NCI-H526 treated with DMSO at 0.1 percent for 48 hours (cell line): Measurements from ENCODE around the gene FILIP1.
"Not testable (repeated sequence)": the region's sequence is repeated elsewhere in the genome, so short reads cannot be mapped to it uniquely, and the experiment has no call there.

Source experiments
- DNase-seq: peaks from one replicate; lab custom pipeline; 2025; lab: John Stamatoyannopoulos, UW

Gene FILIP1

DNA sequence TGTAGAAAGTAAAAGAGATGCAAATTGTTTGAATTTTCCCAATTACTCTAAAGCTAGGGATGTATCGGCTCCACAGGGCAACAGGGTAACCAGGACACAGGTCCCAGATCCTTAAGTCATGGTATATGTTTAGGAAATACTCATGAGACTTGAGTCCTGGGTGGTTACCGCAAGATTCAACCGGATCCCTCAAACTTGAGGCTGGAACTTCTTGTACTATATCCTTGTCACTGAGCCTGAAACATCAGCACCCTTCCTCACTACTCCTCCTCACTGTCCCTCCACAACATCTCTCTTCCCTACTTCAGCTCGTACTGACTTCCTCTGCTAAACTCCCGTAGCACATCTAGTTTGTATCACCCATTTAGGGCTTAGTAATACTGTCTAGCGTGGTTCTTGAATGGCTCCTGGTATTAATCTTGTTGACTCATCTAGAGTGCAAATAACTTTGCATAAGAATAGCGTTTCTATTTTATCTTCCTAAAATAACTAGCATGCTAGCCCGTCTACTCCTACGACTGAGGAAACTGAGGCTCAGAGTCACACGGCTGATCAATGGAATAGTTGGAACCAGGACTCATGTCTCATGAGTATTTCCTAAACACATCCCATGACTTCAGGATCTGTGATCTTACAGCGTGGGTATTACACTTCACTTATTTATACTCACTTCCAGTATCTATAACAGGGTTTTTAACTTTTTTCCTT, 72.1 kb downstream of the FILIP1 start:
- DNase-seq: no peak

DNA sequence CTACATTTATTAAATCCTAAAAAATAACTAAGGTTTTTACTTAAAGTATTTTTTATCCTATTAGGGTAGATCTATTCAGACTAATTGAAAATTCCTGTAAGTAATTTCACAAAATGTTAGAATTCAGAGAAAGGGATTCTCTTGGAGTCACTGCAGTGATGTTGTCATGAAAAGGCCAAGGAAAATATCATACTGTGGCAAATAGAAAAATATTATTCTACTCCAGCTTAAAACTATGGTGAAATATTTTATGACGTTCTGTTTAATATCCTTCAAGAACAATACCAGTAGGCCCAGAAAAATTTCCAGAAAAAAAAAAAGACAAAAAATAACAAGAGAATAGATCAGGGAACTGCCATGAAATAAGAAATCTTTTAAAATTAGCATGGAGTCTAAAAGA, 73.6 kb downstream of the FILIP1 start:
- DNase-seq: no peak

DNA sequence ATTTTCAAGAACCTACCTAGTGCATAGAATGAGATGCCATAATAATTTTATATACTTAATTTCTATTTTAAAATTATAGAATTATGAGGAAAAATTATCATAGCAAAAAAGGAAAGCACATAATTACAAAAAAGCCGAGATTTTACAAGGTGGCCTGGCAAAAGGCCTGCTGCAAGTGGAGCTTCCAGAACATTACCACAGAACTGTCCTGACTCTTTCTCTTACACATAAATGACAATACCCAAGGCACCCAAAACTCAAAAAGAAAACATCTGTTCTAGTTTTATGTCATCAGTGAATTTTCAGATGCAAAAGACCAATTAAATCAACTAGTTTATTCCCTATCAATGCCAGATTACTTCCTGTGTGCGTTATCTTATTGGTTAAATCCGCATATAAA, 74.2 kb downstream of the FILIP1 start:
- no peak for DNase-seq

DNA sequence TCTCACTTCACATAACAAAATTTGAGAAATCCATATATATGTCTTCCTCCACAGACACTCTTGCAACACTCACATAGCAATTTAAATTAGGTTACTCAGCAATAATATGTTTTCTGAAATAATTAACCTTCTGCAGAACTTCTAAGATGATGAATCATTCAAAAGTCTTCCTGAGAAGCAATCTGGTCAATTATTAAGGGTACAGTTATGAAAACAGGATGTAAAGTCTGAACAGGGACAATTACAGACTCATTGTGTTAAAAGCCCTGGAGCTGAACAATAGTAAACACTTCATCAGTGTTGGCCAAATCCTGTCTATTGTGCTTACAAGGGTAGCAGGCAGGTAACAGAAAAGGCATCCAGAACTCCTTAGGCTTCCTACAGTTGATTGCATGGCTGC, 75.4 kb downstream of the FILIP1 start:
- DNase-seq: no peak

GRCh38 chr6:75416443-75416842, 77.2 kb downstream of the FILIP1 start:
- no peak for DNase-seq

GRCh38 chr6:75415804-75416203, 77.8 kb downstream of the FILIP1 start:
- DNase-seq: no peak

DNA sequence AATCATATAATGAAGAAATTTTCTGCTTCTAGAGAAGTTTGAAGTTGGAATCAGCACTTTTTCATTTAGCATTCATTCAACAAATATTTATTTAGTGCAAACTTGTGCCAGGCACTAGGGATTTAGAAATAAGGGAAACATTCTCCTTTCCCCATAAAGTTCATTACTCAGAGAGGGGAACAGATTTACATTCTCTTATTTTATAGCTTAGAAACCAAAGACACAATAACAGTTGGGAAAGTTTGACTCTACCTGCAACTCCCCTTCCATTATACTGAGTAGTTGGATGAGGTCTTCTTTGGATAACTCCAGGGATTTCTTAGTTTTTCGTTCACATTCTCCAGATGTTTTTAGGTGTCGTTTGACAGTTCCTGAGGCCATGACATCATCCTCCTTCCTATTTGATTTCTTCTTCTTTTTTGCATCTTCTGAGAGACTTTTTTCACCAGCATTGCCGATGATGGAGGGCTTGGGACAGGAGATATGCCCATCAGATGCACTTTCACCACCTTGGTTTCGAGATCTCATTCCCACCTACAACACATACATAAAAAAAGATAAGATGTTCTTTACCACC, 79.1 kb downstream of the FILIP1 start:
- no peak for DNase-seq

- peak; percentile 12 for DNase-seq
Observed at GRCh38 chr6:75412969-75413662, 80.5 kb downstream of the FILIP1 start.

DNA sequence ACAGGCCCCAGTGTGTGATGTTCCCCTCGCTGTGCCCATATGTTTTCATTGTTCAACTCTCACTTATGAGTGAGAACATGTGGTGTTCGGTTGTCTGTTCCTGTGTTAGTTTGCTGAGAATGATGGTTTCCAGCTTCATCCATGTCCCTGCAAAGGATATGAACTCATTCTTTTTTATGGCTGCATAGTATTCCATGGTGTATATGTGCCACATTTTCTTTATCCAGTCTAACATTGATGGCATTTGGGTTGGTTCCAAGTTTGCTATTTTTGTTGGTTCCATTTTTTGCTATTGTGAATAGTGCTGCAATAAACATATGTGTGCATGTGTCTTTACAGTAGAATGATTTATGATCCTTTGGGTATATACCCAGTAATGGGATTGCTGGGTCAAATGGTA, 83.0 kb downstream of the FILIP1 start:
- not testable (repeated sequence) for DNase-seq

GRCh38 chr6:75409928-75410327, 83.7 kb downstream of the FILIP1 start:
- no peak for DNase-seq

DNA sequence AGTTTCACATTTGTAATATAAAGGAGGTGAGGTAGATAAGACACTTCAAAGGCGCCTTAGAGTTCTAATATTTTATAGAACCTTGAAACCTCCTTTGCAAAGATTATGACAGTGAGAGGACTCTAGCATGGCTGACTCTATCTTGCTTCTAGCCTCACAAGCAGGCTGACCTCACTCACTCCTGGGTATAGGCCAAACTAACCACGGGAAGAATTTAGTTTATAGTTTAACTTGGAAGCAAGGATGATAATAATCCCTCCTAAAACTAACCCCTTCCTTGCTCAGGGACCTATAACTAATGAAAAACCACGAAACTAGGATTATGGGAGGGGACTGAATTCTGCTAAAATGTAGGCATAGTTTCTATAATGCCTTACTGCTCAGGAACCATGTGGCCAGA, 84.3 kb downstream of the FILIP1 start:
- DNase-seq: no peak

GRCh38 chr6:75403563-75404080, 90.0 kb downstream of the FILIP1 start:
- DNase-seq: no peak

DNA sequence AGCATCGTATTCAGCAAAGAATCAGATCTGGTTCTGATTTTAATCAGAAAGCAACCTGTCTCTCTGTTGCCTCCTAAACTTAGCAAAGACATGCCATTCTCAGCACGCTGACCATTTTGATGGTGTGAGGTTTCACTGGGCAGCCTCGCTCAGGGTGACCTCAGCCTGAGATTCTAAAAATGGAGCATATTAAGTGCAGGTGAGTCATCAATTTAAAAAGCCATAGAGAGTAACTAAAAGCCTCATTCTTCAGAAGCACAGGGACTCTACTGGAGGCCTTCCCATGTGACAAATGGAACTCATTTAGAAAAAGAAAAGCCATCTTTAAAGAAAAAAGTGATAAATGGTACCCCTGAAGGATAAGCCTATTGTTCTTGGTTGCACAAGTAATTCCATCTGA, 91.3 kb downstream of the FILIP1 start:
- no peak for DNase-seq

DNA sequence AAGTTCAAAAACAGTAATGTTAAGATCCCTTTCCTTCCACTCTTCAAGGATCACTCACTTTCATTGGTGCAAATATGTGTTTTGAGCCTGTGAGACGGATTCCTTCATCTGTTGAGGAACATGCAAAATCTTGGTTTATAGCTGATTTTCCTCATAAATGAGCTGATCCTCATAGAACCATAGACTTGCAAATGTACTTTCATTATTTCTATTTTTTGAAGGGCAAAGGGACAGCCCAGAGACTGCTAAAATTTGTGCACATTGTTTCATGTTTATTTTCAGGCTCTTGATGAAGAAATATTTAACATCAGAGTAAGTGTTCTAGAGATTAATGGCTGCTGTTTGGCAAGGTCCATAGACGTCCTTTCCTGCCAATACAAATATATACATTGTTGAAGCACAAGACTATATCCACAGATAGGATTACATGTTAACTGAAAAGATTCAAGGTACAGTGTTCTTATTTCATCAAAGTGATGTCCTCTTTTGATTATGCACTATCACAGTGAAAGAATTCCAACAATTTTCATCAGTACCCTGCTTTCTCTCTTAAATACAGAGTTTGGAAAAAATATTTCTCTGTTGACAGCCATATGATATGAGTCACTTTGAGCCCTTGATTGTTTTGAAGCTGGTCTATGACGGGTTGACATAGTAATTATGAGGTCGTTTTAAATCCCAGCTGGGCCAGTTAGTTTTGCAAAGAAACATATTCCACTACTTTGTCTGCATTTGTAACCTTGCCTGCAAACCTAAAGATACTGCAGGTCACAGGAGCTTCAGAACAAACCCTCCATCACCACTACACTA, 95.7 kb downstream of the FILIP1 start:
- no peak for DNase-seq

DNA sequence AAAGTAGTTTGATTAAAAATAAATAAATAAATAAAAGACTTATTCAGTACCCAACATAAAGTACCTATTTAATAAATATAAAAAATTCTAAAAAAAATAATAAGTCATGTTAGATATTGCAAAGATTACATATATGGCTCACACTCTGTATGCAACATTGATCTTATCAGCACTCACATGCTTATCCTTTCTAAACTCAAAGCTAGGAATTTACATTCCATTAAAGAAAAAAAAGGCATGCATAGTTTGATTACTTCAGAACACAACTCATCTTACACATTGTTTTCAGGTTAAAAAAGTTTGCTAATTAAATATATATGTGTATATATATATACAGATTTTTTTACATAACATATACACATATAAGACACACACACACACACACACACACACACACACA, 96.4 kb downstream of the FILIP1 start:
- DNase-seq: no peak

DNA sequence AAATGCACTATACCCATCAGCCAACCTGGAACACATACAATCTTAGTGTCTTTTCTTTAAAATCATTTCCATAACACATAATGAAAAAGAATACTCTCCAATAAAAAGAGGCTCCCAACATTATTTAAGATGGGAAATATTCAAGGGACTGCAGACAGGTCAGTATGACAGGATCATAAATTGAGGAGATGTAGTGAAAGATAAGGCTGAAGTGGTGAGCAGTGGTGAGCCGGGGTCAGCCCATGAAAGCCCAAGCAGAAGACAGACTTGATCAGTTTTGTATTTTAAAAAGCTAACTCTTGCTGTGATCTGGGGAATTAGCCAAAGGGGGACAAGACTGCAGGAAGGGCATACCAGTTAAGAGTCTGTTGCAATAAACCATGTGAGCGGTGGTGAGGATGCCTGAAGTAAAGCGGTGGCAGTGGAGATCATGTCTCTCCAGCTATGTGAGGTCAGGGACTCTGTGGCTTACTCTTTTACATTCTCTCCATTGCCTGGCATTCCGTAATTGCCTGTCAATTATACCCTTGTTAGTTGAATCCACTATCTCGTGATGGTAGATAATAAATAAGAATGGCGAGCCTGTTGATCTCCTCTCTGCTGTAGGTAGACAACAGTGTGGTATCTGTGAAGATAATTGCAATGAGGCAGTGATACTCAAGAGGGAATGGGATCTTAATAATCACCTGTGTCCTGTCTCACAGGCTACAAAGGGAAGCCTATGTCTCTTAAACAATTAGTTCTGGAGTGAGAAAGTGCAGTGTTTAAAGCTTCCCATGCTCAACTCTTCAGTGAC, 97.4 kb downstream of the FILIP1 start:
- no peak for DNase-seq

DNA sequence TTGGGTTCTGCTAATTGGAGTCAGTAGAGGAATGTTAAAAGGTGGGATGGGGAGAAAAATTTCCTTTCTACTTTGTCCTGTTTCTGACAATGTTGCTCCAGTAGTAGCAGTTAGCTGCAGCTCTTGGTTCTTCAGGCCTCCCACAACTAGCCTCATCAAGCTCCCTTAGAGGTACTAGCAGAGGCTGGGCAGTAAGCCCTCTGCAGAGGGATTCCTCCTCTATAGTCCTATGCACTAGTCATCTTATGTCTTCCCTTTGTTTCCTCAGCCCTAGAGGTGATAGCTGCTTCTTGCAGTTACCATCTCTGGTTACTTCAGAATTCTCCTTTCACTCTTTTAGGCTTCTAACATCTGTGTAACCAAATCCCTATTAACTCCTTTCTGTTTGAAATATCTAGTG, 99.8 kb downstream of the FILIP1 start:
- no peak for DNase-seq

DNA sequence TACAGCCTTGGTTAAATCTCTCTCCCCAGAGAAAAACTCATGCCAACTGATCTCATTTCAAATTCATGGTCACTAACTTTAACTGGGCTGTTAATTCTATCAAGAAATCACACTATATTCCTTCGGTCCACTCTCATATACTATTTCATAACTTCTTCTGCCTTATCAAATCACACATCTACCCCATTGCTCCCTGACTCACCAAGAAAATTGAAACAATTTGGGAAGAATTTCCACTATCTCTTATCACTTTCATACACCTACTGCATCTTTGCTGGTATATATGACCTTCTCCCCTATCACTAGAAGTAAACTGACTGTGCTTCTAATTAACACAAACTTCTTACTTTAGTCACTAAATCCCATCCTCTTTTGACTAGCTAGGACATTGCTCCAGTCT, 102.3 kb downstream of the FILIP1 start:
- no peak for DNase-seq

GRCh38 chr6:75386050-75386770, 107.4 kb downstream of the FILIP1 start:
- no peak for DNase-seq

DNA sequence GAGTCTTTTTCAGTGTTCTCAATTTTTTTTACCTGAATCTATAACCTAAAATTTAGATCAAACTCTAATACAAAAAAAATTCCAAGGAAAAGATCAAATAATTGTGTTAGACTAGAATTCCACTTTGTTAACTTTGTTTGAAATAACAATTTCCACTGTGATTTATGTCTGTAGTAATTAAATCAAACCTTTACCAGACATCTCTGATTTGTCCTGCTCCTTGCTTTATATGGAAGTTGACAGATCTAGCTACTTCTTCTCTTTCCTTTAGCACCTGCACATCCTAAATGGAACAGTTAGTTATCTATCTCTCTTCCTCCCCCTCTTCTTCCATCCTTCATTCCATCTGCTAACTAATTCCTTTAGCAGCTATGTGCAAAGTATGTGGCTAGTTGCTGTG, 109.5 kb downstream of the FILIP1 start:
- no peak for DNase-seq

GRCh38 chr6:75382634-75382900, 111.0 kb downstream of the FILIP1 start:
- no peak for DNase-seq
